ENCODE data around the gene XAB2.

- TF ChIP-seq, protein P1, sequence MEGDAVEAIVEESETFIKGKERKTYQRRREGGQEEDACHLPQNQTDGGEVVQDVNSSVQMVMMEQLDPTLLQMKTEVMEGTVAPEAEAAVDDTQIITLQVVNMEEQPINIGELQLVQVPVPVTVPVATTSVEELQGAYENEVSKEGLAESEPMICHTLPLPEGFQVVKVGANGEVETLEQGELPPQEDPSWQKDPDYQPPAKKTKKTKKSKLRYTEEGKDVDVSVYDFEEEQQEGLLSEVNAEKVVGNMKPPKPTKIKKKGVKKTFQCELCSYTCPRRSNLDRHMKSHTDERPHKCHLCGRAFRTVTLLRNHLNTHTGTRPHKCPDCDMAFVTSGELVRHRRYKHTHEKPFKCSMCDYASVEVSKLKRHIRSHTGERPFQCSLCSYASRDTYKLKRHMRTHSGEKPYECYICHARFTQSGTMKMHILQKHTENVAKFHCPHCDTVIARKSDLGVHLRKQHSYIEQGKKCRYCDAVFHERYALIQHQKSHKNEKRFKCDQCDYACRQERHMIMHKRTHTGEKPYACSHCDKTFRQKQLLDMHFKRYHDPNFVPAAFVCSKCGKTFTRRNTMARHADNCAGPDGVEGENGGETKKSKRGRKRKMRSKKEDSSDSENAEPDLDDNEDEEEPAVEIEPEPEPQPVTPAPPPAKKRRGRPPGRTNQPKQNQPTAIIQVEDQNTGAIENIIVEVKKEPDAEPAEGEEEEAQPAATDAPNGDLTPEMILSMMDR (IDR thresholded peaks at IDR 0.05; ENCODE audit: low read length), result no peak
- TF ChIP-seq EZH2 (IDR thresholded peaks at IDR 0.05; ENCODE audit: borderline replicate concordance, low read length), result no peak
These were observed 19.1 kb upstream of the XAB2 start for GRCh38 chr19:7648265-7649014.
